Ammon's horn (tissue), 1 donor: ENCODE data around the gene HTT.
A peak's percentile ranks its signal among the peaks of the same experiment; 100 is the strongest.

Experiments used
- DNase-seq: peaks from one replicate; pipeline ENCODE4 v3.0.0-alpha.2; 2016; ENCODE audit warnings: low spot score

The HTT gene

DNA sequence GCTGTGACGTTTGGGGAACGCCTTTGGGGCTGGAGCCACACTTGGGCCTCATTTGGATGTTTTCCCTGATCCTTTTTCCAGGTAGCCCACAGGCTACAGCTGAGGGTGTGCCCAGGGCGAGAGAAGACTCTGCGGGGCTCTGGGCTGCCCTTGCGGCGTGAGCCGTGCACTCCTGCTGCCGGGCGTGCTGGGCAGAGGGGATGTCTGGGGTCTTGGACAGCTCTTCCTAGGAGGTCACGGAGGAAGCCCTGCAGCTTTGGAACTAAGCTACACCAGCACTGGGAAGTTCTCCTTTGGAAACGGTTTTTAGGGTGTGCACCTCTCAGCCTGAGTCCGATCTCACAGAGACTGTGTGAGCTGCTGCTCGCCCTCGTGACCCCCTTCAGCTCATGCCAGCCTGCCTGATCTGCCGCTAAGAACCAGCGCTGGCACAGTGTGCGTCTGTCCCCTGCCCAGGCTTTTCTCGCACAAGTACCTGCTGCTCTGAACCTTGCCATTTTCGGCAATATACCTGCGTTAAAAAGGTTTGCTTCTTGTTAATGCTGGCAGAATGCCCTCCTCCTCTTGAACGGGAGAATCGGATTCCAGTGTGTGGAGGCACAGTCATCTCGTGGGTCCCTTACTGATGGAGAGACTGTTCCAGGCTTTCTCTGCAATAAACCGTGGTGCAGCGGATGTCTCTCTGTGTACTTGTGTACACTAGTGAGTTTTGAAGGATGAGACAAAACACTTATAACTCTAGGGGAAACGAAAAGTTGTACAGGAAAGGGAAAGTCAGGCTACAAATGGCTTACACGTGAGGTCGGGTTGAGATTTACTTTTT is 188.8 kb downstream of the HTT start:
- no peak for DNase-seq

DNA sequence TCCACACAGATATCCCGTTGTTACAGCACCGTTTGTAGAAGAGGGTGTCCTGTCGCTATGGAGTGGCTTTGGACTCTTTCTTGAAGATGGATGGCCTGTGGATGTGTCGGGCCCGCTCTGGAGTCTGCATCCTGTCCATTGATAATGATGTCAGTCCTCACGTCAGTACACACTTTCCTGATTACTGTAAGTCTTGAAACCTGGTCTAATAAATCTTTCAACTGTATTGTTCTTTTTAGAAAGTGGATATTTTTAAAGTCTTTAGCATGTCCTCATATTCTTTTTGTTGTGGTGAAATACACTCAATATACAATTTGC is 189.4 kb downstream of the HTT start:
- no peak for DNase-seq

DNA sequence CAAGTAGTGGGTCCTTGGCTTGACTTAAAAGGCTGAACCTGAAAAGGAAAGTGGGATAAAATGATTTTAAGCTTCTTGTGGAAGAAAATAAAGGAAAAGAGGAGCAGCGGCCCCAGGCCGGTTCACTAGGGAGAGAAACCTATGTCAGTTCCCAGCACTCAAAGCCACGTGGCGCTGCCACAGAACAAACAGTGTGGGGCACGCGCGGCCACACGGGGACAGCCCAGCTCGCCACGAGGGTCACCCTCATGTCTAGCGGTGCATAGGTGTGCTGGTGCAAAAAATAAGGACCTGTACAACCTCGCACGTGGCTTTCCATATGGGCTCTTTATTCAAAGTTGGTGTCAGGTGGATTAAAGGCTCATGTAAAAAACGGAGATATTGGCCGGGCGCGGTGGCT is 191.6 kb downstream of the HTT start:
- no peak for DNase-seq

DNA sequence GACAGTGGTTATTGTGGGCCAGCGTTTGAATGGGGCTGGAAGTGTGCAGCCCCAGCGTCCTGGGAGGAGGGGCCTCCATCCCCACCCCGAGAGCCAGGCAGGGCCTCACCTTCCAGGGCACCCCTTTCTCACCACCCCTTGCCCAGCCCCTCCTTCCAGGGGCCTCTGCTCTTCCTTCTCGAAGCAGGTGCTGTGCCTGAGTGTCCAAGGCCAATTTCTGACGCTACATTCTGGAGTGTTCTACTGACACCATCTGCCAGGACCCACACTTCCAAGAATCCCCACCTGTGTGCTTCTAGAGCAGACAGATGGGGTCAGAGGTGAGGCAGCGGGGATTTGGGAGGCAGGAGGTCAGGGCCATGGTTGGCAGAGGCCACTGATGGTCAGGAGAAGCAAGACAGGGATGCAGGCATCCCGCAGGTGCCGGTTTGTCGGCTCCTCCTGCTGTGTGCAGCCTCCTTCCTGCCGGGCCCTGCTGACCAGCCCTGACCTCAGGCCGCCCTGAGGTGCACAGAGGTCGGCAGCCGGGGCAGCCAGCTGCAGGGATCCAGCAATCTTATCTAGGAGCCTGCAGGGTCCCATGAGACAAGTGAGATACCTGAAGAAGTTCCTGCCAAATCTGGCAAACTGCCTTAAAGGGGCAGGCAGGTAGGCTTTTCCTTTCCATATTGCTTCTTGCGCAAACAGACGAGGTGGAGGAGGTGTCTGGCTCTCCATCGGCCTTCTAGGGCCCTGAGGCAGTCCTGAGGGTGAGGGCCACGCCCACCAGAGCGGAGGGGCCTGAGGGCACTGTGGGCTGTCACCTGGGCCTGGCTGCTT is 193.3 kb downstream of the HTT start:
- DNase-seq = no peak

DNA sequence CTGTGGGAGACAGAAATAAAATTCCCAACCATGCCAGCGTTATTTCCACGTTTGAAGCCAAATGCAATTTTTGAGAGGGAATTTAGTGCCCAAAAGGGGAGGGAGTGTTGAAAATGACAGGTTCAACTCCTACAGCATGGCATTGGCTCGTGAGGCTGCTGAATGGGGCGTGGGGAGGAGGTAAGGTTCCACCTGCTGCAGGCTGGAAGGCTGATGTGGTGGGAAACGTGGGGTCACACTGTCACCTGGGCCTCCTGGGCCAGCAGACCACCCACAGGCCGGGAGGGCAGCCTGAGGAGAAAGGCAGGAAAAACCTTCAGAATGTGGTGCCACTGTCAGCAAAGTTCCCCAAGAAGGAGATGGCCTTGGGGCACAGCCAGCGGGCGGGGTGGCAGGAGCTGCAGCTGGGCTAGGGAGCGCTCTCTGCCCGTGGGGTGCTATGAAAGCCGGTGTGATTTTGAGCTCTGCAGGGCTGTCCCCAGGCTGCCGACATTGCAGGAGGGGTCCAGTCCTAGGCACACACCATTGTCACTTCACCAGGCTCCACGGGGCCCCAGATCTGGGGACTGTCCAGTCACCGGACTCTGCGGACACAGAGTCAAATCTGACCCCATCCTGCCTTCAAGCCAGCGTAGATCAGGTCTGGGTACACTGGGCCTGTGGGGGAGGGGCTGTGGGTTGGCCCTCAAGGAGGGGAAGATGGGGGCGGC is 194.1 kb downstream of the HTT start:
- no peak for DNase-seq

DNA sequence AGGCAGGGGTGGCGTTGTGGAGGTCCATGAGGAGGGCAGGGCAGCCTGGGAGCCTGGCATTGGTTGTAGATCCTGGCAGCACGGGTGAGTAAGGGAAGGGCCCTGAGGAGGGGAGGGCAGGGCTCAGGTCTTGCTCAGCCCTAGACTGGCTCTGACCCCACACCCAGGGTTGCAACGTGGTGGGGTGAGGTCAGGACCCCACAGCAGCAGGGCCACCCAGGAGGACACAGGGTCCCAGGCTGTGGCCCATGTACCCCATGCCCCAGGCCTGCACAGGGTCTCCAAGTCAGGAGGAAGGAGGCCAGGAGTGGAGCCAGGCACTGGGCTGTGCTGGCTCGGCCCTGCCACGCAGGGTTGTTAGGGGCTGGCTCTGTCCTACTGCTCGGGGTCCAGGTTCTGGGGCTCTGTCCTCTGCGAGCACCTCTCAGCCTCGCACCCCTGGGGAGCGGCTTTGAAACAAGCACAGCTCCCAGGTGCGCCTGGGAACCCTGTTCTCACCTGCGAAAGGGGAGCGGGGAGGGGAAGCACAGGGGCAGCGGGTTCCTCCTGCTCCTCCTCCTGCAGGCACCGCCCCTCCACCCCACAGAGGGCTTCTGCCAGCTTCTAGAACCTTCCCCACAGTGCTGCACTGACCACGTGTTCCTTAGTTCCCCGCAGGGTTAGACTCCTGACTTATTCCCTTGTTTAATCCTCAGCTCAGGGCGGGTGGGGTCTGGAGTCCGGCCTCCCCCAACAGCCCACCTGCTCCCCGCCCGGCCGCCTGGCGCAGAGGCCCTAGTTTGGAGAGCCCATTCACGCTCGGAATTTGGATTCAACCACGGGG is 194.8 kb downstream of the HTT start:
- no peak for DNase-seq

DNA sequence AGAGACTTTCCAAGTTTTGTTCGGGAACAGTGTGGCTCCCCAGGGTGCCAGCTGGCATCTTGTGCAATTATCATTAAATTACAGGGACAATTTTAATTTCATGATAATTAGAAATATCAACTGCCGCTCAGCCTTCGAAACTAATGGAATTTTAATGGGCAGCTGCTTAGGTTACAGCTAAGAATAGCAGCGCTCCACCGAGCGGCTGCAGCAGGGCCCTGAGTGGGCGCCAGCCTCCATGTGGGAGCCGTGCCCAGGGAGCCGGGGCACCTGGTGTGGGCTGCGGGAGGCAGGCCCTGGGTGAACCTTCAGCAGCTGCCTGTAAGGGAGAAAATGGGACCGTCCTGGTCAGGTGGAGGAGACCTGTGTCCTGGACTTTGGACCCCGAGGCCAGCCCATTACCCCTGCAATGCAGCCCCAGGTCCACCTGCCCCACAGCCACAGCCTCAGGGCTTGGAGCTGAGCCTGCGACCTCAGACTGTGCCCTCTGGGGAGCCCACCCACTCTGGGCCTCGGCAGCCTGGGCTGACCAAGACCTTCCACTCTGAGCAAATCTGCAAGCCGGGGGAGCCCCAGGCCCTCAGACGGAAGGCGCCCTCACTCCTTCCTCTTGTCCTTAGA is 195.6 kb downstream of the HTT start:
- DNase-seq = no peak

DNA sequence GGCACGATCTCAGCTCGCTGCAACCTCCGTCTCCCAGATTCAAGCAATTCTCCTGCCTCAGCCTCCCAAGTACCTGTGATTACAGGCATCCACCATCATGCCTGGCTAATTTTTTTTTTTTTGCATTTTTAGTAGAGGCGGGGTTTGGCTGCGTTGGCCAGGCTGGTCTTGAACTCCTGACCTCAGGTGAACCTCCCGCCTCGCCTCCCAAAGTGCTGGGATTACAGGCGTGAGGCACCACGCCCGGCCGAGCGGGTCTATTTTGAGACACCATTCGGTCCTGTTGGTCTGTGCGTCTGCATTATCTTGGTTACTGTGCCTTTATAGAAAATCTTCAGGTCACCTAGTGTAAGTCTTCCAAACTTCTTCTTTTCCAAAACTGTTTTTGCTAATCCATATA is 196.7 kb downstream of the HTT start:
- DNase-seq = no peak

DNA sequence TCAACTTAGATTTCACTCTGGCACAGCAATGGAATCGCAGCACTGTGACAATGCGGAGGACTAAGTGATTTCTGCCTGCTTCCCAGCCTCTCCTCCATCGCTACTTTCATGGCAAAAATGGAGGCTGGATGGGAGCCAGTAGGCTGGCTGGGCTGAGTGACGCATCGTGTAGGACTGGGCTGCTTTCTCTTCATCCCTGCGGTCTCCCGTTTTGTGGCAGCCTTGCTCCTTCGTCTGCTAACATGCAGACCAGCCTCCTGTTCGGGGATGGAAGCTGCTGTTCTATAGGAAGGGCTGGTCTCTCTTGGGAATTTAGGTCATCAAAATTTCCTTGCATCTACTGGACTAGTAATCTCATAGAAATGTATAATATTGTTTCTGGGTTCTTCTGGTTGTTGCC is 202.5 kb downstream of the HTT start:
- DNase-seq = peak; percentile 60

DNA sequence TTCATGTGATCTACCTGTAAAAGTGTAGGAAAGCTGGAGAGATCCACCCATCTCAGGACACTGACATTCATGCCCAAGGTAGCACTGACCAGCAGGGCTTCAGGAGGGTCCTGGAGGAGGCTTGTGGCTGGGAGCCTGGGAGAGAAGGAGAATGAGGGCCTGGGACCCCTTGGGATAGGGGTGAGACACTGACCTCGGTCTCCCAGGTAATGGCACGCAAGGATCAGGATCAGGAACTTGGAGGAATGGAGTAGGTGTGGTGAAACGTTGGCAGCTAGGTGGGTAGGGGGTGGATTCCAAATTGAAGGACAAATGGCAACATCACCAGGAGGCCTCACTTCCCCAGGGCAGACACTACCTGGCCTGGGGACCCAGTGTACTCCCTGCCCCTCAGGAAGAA is 206.0 kb downstream of the HTT start:
- no peak for DNase-seq

DNA sequence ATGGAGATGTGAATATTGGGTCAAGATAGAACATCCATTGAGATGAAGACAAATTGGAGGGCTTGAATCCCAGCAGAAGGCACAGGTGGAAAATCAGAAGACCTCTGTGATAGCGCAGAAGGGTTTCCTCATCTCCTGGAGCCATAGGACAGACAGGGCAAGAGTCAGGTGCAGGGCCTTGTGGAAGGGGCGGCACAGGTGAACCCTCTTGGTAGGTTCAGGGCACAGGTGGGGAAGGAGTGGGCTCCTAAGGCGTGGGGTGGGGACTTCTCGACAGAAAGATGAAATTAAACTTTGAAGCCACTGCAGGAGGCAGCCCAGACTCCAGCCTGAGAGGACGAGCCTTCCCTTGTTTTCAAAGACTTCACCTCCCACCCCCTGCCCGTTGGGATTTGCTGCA is 209.0 kb downstream of the HTT start:
- no peak for DNase-seq

DNA sequence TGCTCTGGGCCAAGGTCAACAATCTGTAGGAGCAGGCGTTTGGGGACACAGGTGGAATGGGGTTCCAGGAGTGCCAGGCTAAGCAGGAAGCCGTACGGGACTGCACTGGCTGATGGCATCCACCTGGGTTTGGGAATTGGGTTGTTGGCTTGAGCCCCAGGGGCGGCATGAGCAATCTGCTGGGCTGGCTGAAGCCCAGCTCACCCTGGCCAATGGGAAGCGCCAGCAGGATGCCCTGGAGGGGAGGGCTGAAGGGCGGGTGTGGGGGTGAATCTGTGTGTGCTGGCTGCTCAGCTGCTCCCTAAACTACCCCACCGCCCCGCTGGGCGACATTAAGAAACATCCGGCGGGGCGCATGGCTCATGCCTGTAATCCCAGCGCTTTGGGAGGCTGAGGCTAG is 209.4 kb downstream of the HTT start:
- DNase-seq = no peak

DNA sequence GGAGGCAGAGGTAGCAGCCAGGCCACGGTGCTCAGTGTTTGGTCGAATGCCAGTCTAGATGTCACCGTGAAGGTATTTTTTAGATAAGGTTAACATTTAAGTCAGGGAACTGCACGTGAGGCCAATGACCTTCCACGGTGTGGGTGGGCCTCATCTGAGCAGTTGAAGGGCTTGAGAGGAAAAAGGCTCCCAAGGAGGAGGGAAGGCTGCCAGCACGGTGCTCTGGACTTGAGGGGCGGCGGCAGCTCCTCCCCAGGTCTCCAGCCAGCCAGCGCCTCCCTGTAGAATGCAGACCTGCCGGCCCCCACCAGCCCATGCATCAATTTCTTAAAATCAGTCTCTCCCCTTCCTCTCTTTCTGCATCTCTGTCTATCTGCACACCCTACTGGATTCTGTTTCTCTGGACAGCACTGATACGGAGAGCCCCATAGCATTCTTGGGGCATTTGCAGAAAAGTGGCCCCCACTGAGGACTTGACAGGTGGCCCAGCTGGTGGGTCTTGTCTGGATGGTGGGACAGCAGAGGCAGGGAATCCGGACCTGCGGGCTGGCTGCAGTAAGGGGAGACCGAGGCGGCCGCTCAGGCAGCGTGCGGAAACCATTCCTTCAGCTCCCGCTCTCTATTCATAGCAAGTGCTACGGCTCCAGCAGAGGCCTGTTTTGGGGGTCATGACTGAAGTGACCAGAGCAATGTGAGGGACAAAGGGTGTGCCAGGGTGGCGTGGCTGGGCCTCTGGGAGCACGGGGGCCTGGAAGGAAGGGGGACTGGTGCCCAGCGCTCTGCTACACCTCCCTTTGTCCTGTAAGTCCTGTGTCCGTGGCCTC is 210.5 kb downstream of the HTT start:
- no peak for DNase-seq

DNA sequence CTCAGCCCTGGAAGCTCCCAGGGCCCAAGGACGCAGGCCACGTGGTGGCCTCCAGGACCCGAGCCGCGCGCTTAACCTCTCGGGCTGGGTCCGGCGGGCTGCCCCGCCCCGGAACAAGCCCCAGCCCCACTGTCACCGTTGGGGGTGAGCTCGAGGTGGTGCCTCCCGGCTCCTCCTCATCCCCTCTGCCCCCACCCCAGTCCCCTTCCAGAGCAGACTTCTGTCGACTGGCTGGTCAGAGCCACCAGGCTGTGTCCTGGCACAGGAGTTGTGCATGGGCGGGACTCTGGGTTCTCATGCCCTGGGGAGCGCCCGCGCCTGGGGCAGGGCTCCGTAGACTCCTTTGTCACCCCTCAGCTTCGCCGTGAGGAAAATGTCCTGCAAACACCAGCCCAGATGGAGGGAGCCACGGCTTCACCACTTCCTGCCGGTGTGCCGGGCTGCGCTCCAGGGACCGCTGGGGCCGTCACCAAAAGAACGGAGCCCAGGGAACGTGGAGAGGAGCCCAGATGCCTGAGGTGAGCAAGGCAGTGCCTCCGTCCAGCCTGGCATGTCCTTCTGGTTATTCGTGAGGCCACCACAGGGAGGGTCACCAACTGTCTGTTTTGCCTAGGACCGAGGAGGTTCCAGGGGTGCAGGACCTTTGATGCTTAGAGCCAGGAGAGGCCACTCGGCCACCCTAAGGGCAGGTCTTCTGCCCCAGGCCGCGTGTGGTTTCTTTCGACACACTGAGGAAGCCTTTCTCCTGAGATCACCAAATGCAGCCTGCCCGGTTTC is 211.3 kb downstream of the HTT start:
- peak; percentile 67 for DNase-seq

DNA sequence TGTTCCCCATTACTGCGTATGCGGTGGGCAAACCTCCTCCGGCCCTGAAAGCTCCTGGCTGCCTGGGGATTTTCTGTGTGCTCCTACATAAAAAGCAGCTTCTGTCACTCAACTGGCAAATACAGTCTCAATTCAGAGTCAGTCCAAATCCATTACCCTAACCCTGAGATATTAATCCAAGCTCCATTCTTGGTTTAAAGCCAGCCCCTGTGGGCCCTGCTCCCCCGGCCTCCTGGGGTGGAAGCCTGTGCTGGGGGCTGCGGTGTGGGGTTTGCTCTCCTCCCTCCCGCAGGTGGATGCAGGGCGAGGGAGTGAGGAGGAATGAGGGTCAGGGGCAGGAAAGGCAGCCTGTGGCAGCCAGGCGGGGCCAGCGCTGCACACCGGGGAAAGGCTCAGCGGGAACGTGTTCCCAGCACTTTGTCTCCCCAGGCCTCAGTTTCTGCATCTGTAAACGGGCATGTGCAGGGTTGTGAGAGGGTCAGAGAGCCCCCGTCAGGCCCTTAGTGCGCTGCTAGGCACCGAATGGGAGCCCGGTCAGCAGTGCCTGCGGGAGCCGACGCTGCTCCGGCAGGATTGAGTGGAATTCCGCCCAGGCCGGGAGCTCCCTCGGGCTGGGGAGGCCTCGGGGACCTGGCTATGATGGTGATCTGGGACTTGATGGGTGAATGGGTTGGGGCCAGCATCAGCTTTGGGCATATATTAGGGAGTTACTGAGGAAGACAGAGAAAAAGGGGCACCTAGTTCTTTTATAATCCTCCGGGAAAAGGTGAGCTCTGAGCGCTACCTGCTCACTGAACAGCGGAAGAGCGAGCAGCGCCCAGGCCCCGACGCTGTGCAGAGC is 212.1 kb downstream of the HTT start:
- DNase-seq = no peak

DNA sequence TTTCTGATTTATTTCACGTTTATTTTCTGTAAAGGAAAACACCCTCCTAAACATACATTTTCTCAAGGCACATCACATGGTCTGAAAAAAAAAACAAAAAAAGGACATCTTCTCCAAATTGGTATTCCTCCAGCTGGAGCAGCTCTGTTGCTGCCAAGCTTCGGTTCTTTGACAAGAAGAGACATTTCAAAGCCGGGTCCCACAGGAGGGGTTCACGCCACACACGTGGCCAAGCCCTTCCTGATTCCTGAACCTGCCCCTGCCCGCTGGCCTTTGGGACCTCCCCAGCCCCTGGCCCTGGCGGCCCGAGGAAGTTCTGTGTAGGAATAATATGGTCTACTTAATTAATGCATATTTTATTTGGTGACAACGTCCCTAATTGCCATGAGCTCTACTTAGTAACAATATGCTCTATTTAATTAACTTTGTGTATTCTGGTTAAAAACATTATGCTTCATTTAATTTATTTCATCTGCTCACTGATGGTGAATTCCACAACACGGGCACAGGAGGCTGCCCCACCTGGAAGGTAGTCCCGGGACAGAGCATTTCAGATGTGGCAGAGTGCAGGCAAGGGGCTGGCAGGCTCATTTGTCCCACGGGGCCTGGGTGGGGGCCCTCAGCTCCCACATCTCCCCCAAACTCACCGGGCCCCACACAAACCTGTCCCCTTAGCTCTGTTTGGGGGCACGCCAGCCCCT is 212.9 kb downstream of the HTT start:
- DNase-seq = no peak

DNA sequence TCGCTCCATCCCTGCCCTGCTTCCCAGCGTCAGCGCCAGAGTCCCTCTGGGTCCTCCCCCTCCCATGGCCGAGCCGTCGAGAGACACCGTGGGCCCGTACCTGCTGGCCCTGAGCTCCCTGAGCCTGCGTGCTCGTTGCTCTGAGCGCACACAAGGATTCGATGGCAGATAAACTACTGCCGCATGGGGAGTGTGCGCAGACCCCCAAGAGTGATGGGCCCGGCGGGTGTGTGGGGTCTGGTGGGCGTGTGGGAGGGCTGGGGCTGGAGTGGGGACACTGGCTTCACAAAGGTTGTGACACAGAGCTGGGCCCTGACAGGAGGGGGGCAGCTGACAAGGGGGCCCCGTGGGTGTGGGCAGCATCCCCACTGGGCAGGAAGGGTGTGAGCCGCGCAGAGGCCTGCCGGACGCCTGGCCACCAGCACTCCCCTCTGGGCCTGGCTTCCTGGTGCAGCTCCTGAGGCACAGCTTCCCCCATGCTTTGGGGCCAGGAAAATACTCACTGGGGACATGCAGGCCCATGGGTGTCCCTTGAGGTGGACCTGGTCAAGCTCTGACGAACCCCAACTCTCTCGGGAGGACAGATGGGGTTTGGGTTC is 213.6 kb downstream of the HTT start:
- no peak for DNase-seq

DNA sequence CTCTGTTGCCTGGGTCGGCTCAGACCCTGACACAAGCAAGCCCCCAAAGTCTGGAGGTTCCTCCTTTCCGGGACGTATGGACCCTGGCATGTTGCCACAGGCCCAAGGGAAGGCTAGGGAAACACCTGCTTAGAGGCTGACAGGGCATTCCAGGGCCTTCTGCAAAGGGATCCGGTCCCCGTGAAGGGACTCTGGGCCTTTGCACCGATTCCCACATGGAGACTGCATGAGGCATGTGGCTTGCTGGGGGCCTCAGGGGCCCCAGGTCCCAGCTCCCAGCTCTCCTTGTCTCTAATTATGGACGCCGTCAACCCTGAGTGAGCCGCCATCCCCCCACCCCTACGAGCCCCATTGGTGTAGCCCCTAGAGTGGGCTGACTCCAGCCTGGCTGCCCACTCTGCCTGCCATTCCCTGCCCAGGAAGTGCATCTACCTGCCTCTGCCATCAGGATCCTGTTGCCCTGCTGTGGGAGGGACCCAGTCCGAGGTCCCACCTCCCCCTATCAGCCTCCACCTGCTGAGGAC is 214.2 kb downstream of the HTT start:
- no peak for DNase-seq
